Tibial nerve (tissue), 4 donors: Measurements from ENCODE around the gene ADAP1. TPM values are rescaled to one million over a fixed set of nuclear protein-coding genes. Genes with fewer than 3 reads are reported as not detected.

Experiments used
- DNase-seq, 2 donors: peaks; one replicate each; pipeline ENCODE4 v3.0.0-alpha.2; 2019; ENCODE audit warnings: low spot score in 2 of 2
- H3K27ac ChIP-seq, 4 donors: fragments of 200-600 bp; sonication (generic) in 3 of 4; one replicate each; pipeline ENCODE4 v1.5.1; 2017 to 2019; ENCODE audit warnings: mild to moderate bottlenecking in 1 of 4
- H3K27me3 ChIP-seq, 2 donors: fragments of 200-600 bp; sonication (generic) in 1 of 2; one replicate each; pipeline versions ENCODE4 v1.5.1 to v1.6.0; 2017 to 2019
- H3K36me3 ChIP-seq, 3 donors: fragments of 200-600 bp; sonication (generic); one replicate each; pipeline ENCODE4 v1.5.1; 2018 to 2019
- H3K4me1 ChIP-seq, 4 donors: fragments of 200-600 bp; sonication (generic) in 3 of 4; one replicate each; pipeline ENCODE4 v1.5.1; 2017 to 2019
- H3K4me3 ChIP-seq, 4 donors: fragments of 200-600 bp; sonication (generic) in 3 of 4; one replicate each; pipeline ENCODE4 v1.5.1; 2017 to 2019; ENCODE audit warnings: mild to moderate bottlenecking in 1 of 4, moderate library complexity in 1 of 4
- H3K9me3 ChIP-seq, 4 donors: fragments of 200-600 bp; sonication (generic) in 3 of 4; one replicate each; pipeline ENCODE4 v1.5.1; 2017 to 2019
- EP300 ChIP-seq, 2 donors: sonication (generic); formaldehyde crosslinking; IDR thresholded peaks; one replicate each; pipeline ENCODE4 v1.6.1; 2017; ENCODE audit warnings: antibody characterized with exemption in 2 of 2, mild to moderate bottlenecking in 1 of 2
- POLR2A ChIP-seq, 2 donors: fragments of 450-650 bp; IDR thresholded peaks; one replicate each; pipeline ENCODE4 v1.6.1; 2017; ENCODE audit warnings: antibody characterized with exemption in 2 of 2, mild to moderate bottlenecking in 2 of 2, moderate library complexity in 2 of 2
- WGBS, 2 donors: methylation state at CpG; one replicate each; pipeline ENCODE4 v1.1.5; 2018; 5-methylcytosine and 5-hydroxymethylcytosine counted together
- total RNA-seq, 4 donors: library from RNA; depleted of rRNA; stranded (reverse); fragments of >200 nt; gene quantifications; one replicate each; pipeline ENCODE4 v1.1.0, GENCODE V29; 2016
- TF ChIP-seq, protein P1 (sequence below), 5 experiments: fragments of 200-600 bp in 3 of 5; fragments of 450-650 bp in 2 of 5; sonication (generic) in 3 of 5; IDR thresholded peaks; one replicate each; pipeline ENCODE4 v1.5.1; 2016 to 2019; ENCODE audit warnings: antibody characterized with exemption in 5 of 5, mild to moderate bottlenecking in 3 of 5, moderate library complexity in 2 of 5

The ADAP1 gene
- total RNA-seq, 4 donors from 2014 or later = 29.3 to 53.0 (median 39.6) TPM

DNA sequence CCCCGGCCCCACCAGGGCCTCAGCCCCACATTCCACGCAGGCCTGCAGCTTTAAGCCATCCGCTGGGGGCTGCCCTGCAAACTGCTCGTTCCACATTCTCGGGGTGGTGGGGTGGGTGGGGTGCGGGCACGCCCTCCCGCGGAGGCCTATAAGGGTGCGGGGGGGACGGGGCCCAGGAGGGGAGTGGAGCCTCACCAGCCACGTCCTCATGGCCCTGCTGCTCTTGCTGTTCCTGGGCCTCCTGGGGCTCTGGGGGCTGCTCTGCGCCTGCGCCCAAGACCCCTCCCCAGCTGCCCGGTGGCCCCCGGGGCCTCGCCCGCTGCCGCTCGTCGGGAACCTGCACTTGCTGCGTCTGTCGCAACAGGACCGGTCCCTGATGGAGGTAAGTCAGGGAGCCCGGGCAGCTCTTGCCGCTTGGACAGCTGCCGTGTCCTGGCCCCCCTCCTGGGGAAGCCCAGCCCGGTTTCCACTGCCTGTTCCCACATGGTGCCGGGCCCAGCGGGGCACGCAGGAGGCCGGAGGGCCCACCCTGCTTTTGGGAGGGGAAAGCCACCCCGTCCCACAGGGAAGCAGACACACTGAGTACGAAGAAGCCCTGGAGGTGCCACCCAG is 28.6 kb upstream of the ADAP1 start, which contains the start of gene CYP2W1:
Gene CYP2W1 (plus strand): TSS at position 178 of the 612 bp plus-strand sequence. CDS start 31 bp downstream, at position 209.
- peak within 1 kb of the TSS; percentile 30 to 75 (median 52) for H3K27ac ChIP-seq
- H3K27me3 ChIP-seq = peaks cover 0 to 57% of the 10 kb centered on the region in 2 donors
- H3K9me3 ChIP-seq = no peaks in the 10 kb centered on the region
- WGBS, 2 donors = 32 to 67% methylated on average over 10 to 25 of the region's 34 CpGs
- no peaks in the 10 kb centered on the region for H3K36me3 ChIP-seq
- DNase-seq = no peak
- H3K4me3 ChIP-seq = peak within 1 kb of the TSS in 2 of 4 donors; percentile 11 to 16
- peaks cover 0 to 14% (median 2%) of the 10 kb centered on the region in 4 donors for H3K4me1 ChIP-seq
- TF ChIP-seq EP300 (IDR thresholded peaks at IDR 0.05) (no peak), POLR2A (IDR thresholded peaks at IDR 0.05) (no peak)
- TF ChIP-seq, protein P1, sequence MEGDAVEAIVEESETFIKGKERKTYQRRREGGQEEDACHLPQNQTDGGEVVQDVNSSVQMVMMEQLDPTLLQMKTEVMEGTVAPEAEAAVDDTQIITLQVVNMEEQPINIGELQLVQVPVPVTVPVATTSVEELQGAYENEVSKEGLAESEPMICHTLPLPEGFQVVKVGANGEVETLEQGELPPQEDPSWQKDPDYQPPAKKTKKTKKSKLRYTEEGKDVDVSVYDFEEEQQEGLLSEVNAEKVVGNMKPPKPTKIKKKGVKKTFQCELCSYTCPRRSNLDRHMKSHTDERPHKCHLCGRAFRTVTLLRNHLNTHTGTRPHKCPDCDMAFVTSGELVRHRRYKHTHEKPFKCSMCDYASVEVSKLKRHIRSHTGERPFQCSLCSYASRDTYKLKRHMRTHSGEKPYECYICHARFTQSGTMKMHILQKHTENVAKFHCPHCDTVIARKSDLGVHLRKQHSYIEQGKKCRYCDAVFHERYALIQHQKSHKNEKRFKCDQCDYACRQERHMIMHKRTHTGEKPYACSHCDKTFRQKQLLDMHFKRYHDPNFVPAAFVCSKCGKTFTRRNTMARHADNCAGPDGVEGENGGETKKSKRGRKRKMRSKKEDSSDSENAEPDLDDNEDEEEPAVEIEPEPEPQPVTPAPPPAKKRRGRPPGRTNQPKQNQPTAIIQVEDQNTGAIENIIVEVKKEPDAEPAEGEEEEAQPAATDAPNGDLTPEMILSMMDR (IDR thresholded peaks at IDR 0.05) = no peak

DNA sequence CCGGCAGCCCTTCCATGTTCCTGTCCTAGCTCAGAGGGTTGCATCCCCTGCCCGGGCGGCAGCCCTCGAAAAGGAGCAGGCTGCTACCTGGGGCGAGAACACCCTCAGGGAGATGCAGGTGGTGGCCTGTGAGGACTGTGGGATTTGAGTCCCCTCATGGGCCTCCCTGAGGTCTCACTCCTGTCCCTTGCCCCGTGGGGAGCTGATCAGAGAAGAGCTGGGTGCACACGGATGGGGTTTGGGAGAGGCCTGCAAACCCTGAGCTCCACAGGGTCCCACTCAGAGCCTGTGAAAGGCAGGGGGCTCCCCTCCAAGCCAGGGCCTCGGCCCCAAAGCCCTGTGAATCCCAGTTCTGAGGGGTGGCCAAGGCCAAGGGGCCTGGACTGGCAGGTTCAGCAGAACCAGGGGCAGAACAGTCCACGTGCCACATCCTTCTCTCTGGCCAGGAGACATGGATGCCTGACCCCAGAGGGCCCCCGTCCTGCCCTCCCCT is 28.1 kb upstream of the ADAP1 start:
- peaks cover 0 to 10% (median 3%) of the 10 kb centered on the region in 4 donors for H3K4me1 ChIP-seq
- peak overlapping the region; percentile 9 to 75 (median 42) for H3K27ac ChIP-seq
- TF ChIP-seq POLR2A (IDR thresholded peaks at IDR 0.05) (no peak), EP300 (IDR thresholded peaks at IDR 0.05) (no peak)
- TF ChIP-seq, protein P1 (IDR thresholded peaks at IDR 0.05) = no peak
- WGBS, 2 donors = 65 to 70% methylated on average over 7 to 10 of the region's 10 CpGs
- peaks cover 0 to 53% of the 10 kb centered on the region in 2 donors for H3K27me3 ChIP-seq
- no peaks in the 10 kb centered on the region for H3K36me3 ChIP-seq
- H3K4me3 ChIP-seq = peak overlapping the region in 1 of 4 donors; percentile 16
- no peak for DNase-seq
- no peaks in the 10 kb centered on the region for H3K9me3 ChIP-seq

DNA sequence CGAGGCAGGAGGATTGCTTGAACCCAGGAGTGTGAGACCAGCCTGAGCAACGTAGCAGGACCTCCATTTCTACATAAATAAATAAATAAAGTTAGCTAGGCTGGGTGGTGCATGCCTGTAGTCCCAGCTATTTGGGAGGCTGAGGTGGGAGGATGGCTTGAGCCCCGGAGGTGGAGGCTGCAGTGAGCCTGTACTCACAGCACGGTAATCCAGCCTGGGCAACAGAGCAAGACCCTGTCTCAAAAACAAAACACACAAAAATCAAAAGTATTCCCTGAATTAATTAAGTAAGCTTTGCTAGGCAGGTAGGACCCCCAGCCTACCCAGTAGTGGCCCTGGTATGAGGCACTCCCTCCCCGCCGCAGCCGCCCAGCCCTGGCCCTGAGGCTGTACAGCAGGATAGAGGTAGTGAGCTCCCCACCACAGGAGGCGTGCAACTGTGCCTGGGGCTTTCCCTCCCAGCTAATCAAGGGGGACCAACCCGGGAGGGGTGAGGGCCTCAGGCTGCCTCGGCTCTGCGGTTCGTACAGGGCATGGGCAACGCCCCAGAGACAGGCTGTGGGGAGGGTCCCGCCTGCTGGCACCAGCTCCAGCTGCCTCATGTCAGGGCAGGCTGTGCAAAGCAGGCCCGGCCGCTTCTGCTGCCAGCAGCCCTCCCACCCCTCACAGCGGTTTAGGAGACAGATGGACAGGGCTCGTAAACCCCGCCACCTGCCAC is 27.5 kb upstream of the ADAP1 start:
- Histone ChIP-seq H3K4me1 (peaks cover 0 to 15% (median 6%) of the 10 kb centered on the region in 4 donors), H3K9me3 (no peaks in the 10 kb centered on the region), H3K36me3 (no peaks in the 10 kb centered on the region), H3K27ac (peak overlapping the region in 3 of 4 donors; percentile 9 to 75 (median 54)), H3K4me3 (no peak overlapping the region), H3K27me3 (peaks cover 0 to 47% of the 10 kb centered on the region in 2 donors)
- TF ChIP-seq, protein P1 (IDR thresholded peaks at IDR 0.05) = no peak
- TF ChIP-seq POLR2A (IDR thresholded peaks at IDR 0.05) (no peak), EP300 (IDR thresholded peaks at IDR 0.05) (no peak)
- 81 to 87% methylated on average over 17 to 19 of the region's 19 CpGs for WGBS, 2 donors
- DNase-seq = no peak

DNA sequence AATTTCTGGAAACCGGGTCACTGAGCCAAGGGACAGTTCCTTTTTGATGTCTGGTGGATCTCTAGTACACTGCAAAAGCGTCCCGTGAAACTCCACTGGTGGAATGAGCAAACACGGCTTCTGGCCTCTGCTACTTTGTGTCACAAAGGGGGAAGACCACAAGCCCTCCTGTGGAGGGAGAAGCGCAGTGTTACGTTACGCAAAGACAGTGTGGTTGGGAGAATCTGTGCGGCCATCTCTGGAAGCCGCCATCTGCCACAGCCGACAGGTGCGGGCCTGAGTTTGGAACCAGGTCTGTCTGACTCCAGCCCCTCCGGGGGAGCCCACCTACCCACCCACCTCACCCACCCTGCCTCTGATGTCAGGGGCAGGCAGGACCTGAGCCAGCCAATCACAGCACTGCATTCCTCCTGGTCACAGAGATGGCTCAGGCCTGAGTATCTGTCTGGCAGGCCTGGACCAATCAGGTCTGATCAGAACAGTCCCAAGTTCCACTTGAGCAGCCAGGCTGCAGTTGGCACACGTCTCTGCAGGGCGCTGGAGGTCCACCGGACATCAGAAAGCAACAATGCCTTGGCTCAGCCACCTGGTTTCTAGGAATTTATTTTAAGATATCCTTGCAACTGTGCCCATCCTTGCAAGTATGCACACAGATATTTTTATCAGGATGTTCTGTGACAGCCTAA is 25.5 kb upstream of the ADAP1 start:
- Histone ChIP-seq H3K4me1 (peaks cover 0 to 27% (median 20%) of the 10 kb centered on the region in 4 donors), H3K9me3 (no peaks in the 10 kb centered on the region), H3K36me3 (no peaks in the 10 kb centered on the region), H3K27ac (no peak overlapping the region), H3K4me3 (no peak overlapping the region), H3K27me3 (peaks cover 0 to 29% of the 10 kb centered on the region in 2 donors)
- 73 to 78% methylated on average over 11 to 15 of the region's 15 CpGs for WGBS, 2 donors
- no peak for DNase-seq
- TF ChIP-seq POLR2A (IDR thresholded peaks at IDR 0.05) (no peak), EP300 (IDR thresholded peaks at IDR 0.05) (no peak)
- TF ChIP-seq, protein P1 (IDR thresholded peaks at IDR 0.05) = no peak
